RCC 7860 (cell line): Measurements from ENCODE around the gene CAVIN2.
A peak's percentile ranks its signal among the peaks of the same experiment; 100 is the strongest.

Experiments
- DNase-seq: peaks from one replicate; pipeline ENCODE4 v3.0.0-alpha.2; 2015; ENCODE audit warnings: low spot score
- FAIRE-seq: peaks from 2 replicates; lab custom pipeline; 2012; peaks lifted over from hg19 to GRCh38; lab: Jason Lieb, UNC

Gene CAVIN2

DNA sequence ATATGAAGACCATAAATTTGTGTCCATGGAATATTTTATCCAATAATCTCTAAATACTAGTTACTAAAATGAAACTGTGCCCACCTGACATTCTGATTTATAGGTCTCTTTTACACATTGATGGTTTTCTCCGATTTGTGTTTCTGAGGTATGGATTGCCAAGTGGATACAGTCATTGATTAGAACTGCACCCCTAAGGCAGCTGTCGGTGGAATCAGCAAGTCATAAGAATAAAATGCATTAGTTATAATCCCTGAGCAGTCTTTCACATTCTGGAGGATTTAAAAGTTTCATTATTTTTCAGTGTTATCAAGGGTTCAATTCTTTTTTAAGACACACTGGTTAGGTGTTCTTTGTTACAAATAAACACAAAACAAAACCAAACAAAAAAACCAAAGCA is 6.0 kb downstream of the CAVIN2 start:
- no peak for DNase-seq
- no peak for FAIRE-seq

DNA sequence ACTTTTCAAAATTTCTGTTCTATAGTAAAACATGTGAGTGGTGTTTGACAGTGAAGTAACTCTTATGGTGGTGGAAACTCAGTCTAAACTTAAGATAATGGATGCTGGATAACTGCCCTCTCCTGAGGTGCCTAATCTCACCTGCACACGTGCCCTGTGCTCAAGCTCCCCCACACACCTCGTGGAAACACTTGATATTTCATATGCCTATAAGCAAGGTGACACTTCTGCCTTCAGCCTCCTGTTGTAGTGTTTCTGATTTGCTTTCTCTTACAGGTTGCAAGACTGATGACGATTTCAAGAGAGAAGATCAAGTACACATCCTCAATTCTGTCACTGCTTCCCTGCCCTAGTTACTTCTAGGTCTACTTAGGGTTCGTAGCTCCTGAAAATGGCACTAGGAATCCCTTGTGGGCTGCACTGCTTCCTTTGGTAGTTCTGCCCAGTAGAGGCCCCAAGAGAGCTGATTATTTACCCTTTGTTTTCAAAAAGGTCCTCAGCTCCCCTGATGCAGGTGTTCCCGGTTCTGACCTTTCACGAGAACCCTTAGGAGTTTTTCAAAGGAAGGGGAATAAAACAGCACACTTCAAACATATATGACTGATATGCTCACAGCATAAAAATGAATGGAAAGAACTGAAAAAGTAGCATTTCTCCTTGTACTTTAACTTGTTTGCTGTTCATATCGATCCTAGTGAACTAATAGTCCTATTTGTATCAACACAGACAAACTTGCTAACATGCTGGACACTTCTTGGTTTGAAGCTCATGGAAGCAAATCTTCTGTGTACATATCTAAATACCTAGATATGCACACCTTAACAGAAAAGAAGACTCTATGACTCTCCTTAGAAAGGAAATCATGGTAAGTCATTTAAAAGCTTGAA is 6.7 kb downstream of the CAVIN2 start:
- DNase-seq (no peak), FAIRE-seq (no peak)

DNA sequence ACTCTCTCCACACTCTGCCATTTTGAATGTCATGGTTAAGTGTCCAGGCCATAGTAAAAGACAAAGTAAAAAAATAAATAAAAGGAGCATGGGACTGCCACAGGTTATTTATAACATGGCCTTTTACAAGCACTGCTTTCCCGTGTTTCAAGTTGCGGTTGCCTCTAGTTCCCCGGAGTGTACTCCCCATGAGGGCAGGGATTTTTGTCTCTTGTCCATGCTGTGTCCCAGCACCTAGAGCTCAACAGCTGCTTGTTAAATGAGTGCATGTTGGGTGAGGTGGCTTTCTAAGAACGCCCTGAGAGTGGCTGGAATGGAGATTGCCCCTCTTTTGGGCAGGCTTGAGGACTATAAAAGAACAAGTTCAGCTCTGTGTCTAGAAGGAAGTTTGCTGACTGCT is 8.4 kb downstream of the CAVIN2 start:
- DNase-seq (no peak), FAIRE-seq (no peak)

DNA sequence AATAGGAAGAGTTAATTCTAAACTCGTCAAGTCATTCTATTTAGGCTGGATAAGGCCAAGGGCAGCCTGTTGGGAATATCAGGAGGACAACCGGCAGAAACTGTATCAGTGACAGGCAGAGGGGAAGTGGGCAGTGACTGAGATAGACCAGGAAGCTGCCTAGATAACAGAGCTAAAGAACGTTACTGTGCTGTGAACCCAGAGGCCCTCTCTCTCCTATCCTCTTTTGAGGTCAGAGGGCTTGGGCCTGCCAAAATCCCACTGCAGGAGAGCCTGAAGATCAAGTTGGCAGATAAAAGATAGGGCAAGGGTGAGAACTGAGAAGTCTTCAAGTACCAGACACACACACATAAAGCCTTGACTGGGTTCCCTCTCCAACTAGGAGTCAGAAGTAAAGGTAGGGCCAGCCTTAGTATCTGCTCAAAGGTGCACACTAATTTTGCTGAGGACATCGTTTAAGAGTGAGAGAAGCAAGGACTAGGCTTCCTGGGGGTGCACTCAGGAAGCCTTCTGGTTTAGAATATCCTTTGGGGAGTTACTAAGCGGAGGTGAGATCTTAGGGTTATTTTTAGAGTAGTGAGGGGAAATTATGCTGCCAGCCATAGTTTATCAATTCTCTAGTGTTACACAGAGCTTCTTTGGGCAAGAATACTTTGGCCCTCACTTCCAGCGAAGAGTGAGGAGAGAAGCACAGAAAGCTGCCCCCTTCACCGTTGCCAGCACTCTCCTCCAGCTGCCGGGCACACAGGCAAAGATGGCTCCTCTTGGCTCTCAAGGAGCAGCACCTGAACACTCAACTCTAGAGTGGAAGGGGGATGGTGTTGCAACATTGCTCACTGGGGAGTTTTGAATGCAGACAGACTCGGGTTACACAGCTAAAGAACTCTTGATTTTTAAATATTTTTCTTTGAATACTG is 9.8 kb downstream of the CAVIN2 start:
- no peak for FAIRE-seq
- DNase-seq = no peak

DNA sequence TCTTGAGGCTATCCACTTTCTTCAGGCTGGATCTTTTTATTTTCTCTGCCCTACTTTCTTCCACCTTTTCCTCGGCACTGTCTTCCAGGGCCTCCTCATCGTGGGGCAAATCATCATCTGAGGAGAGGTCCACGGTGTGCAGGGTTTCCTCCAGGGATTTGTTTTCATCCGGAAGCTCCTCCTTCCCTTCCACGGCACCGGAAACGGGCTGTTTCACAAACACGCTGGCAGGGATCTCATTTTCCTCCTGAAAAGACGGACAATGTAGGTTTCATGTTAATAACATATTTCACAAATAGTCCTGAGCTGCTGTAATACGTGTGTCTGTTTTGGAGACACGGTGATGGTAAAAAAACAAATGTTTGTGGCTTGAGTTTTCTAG is 10.4 kb downstream of the CAVIN2 start:
- no peak for FAIRE-seq

DNA sequence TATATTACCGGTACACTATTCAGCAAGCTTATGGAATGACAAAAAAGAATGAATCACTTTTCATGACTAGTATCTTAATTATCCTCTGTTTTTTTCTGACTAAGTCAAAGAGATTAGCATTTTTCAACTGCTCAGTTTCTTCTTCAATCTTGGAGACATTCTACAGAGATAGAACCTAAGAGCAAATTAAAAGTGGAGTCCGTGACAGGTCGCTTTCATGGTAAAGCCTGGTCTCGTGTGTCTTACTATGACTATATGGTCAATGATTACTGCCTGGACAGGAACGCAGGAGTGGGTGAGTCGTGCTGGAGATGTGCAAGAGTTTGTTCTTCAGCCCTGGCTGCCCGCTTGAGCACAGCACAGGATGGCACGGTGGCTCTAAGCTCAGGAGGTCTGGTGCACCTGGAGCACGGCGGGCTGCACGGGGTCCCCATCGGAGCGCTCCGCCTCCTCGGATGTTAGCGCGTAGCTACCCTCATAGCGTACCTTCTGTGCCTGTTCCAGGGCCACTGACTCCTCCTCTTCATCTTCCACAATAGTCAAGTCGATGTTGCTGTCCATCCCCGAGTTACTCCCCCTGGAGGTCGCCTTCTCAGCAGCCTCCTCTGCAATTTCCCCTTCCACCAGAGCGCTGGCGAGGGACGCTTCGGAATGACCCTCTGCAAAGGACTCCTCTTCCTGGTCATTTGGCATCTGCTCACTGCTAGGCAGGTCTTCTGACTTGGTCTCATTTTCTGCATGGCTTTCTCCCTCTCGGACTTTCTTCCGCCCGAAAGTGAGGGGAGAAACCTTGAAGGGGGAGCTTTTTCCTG is 11.1 kb downstream of the CAVIN2 start:
- DNase-seq (peak; percentile 27), FAIRE-seq (no peak)

More for the DNA sequence above, 10.4 kb downstream of the CAVIN2 start:
- DNase-seq = no peak

DNA sequence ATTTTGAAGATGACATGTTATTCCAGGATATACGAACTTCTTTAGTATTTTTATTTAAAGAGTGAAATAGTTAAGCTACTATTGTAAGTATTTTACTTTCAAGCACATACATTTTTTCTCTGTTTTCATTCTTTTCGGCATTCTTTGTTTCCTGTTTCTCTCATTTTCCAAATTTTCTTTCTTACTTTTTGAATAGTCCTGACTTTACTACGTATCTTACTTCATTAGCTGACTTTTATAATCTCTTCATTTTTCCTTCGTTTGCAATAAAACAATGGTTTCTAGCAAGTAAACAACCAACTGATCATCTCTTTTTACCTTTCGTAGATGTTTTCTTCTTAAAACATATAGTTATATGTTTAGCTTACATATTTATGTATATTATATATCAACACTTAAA is 11.8 kb downstream of the CAVIN2 start:
- DNase-seq (no peak), FAIRE-seq (no peak)

DNA sequence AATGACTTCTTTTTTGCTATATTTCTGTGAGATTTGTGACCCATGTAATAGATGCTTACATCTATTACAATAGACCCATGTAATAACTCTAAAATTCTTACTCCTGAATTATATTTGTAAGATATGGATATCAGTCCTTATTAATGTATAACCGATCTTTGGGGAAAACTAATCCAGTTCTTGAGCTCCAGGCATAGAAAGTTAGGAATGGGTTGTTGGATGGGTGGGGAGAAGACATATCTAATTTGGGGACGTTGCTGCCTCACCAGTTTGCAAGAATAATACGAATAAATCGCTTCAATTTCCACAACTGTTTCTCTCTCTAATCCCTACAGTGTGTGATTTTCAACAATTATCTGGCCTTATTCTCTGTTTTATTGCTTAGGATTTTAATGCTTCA is 13.5 kb downstream of the CAVIN2 start:
- FAIRE-seq (no peak), DNase-seq (no peak)

DNA sequence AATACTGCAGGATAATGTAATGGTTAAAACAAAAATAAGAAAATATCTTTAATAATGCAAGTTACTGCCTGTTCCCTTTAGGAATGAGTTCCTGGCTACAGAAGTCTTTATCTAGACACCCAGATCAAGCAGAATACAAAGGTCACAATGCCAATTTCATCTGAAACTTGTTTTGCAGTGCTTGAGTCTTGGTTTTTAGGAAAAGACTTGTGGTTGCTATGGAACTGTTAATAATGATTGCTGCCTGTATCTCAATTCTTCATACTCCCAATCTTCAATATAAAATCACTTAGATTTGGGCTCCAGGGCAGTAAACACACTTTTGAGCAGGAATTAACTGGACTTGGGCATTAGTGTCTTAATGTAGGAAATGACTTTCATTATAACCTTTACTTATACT is 14.2 kb downstream of the CAVIN2 start:
- no peak for FAIRE-seq
- no peak for DNase-seq

DNA sequence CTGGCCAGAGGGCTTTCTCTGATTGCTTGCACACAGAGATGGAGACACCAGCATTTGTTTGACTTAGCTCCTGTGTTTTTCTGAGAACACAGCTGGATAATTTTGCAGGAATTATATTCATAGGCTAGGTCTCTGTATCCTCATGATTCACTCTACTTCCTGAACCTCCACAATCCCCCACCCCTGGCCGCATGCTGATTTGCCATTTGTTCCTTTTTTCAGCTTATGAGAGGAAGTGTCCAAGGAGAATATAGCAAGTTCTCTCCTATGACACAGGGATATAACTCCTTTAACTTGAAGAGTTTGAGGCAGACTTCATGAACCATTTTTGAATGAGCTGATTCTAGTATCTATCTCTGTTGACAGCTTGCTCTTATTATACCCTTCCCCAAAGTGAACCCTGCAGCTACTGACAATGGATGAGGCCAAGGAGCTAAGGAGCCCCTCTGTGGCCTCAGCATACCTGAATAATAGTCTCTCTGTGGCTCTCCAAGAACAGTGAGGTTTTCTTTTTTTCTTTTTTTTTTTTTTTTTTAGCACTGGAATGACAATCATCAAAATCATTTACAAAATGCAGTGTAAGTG is 15.4 kb downstream of the CAVIN2 start:
- DNase-seq = no peak
- no peak for FAIRE-seq

DNA sequence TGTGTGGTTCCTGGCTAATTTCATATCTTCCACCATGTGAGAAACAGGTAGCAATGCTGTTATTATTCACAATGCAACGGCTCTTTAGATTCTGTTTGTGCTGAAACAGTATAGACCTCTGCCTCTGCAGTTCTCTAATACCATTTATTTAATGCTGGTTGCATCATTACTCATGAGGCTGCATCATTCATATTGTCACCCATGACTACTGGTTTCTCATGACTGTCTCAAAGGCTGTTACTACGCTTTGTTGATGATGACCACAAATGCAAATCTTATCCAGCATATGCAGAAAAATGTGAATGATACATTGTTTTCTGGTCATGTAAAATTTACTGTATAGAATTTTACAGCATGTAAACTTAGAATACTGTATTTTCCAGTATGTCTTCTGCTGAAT is 22.5 kb downstream of the CAVIN2 start:
- DNase-seq = no peak

DNA sequence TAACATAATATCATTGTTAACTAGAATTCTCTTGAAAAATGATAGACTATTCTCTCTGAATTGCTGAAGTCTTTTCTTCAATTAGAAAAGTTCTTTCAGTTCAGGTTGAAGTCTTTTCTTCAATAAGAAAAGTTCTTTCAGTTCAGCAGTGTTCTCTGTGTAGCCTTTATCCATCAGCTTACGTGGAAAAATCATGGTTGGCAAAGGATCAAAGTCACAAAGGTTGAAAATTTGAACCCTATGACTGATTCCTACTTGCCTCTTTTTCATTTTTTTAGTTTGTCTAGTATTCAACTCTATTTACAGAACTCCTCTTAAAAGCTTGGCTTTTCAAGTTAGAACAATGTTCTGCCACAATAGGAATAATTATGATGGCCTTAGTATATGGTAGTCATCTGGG is 25.8 kb downstream of the CAVIN2 start:
- FAIRE-seq (no peak), DNase-seq (no peak)

More for the DNA sequence above, 22.5 kb downstream of the CAVIN2 start:
- FAIRE-seq = no peak

DNA sequence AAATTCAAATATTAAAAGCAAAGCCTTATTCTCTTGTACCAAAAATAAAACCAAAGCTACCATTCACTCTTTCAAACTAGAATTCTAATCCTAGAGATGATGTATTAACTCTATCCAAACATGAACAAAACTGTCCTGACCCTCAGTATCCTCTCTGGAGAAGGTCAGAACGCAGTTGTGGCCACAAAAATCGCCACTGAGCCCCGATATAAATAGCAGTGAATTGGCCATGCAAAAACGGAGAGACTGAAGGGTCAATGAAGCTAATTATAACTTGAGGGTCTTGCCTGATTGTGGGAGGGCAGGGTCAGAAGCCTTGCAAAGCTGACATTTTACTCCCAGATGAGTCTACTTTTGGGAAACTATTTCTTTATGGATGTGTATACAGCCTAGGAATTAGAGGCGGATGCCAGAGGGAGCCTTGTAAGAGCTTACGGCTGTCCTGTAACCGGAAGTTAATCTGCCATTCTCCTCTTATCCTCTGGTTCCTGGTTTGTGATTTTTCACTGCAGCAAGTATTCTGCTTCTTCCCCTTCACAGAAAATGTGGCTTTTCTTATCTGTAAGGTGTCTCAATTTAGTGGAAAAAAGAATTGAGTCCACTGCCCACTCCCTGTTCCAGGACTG is 28.1 kb downstream of the CAVIN2 start:
- no peak for FAIRE-seq
- no peak for DNase-seq

DNA sequence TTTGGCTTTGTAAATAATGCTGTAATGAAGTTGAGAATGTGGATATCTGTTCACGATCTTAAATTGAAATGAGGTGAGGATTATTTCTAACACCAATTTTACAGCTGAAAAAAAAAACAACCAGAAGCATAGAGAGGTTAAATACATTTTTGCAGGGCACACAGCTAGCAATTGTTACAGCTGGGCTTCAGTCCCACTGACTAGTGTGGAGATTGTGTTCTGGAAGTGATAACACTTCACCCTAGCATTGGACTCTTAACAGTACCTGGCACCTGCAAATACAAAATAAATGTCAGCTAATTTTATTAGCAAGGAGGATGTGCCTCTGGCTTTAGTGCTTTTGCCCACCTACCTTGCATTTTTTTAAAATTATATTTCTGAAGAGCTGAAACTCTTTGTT is 28.8 kb downstream of the CAVIN2 start:
- no peak for DNase-seq
- FAIRE-seq = no peak

DNA sequence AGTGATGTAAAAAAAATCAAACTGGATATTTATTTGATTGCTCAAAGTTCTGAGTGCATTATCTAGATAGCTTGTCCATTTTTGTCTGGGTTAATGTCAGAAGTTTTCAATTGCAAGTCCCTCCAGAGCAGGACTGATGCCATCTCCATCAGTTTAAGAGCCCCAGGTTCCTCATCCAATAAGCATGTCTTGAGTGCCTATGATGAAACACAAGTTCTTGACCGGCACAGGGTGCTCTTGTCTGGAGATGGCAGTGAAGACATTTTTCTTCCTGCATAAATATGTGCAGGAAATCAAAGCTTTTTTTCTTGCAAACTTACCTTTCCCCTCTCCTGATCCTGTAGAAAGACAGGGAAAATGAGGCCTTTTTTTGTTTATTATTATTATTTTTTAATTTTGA is 31.9 kb downstream of the CAVIN2 start:
- no peak for DNase-seq

DNA sequence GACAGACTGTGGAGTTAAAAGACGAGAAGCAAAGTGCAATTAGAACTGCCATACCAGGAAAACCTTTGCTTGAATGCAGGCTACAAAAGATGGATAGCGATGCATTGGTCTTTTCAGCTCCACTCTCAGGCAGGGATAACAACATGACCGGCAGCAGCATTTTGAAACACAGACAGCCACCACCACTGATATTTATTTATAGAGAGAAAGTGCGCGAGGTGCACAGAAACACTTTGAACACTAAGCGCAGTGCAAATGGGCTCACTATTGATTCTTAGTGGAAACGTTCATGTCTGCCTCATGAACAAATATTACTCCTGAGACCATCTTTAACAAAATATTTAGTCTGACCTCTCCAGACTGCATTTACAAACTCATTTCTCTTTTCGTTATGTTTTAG is 32.9 kb downstream of the CAVIN2 start:
- FAIRE-seq (no peak), DNase-seq (no peak)

More for the DNA sequence above, 31.9 kb downstream of the CAVIN2 start:
- no peak for FAIRE-seq

DNA sequence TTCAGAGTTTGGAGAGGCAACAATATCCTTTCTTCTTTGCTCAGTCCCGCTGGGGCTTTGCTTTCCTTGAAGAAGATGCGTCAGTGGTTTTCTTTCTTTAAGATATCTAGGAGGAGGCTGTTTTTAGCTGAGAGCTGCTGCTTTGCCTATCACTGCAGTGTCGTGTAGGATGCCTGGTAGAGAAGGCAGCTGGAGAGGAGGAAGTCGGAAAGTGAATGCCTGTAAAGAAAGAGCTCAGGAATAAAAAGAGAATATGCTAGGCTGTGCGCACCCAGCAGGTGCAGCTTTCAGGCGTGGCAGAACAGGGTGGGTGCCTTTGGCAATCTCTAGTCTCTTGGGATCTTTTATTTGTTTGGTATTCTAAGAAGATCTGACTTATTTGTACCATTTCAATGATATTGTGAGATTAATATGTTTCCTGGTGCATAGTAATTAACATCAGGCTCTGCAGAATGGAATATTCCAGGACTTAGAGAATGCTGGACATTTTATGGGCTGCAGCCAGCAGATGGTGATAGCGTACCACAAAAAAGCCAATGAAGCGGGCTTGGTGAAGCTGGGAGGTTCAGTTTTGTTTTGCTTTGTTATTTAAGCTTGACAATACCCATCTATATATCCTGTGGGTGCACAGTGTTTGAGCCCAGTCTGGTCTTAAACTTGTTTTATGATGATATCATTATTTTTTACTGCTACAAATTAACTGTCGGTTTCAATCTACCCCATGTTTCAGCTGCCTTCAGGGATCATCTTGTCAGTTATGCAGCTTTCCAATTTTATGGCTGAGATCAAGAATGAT is 34.9 kb downstream of the CAVIN2 start:
- peak; percentile 42 for DNase-seq
- peak; percentile 71 for FAIRE-seq

DNA sequence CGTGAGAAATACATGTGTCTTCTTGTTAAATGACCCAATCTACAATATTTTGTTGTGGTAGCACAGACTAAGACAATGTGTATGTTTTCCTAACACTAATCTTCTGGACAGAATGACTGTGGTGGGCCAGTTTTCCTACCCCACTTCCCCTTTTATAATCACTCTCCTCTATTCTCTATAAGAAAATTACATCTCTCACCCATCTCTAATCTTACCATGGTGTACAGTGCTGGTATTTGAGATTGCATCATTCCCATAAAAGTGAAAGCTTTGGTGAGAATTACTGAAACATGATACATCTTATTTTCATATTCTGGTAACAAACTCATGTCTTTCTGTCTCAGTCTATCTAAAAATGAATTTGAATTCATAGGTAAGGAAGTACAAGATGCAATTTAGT is 40.5 kb downstream of the CAVIN2 start:
- no peak for FAIRE-seq

DNA sequence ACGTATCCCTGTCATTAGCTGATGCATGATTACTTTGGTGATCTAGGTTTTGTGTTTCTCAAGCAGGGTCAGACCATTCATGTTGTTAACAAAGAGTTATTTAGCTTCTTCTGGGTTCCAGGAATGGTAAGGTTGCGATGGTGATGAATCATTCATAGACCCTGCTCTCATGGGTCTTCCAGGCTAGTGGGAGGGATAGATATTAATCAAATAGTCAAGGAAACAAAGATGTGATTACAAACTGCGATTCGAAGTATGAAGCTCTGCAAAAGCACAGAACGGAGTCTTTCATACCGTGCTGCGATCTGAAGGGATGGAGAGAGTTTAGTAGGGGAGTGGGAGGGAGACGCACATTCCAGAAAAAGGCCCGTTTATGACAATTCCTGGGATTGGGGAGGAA is 42.1 kb downstream of the CAVIN2 start:
- DNase-seq (no peak), FAIRE-seq (no peak)

More for the DNA sequence above, 40.5 kb downstream of the CAVIN2 start:
- no peak for DNase-seq
